OCI-M2 (cell line): Measurements from ENCODE around the gene PNPLA3.

Experiments used
- DNase-seq: peaks from one replicate; lab custom pipeline; 2025; ENCODE audit not compliant: unreplicated experiment; lab: John Stamatoyannopoulos, UW

The PNPLA3 gene

DNA sequence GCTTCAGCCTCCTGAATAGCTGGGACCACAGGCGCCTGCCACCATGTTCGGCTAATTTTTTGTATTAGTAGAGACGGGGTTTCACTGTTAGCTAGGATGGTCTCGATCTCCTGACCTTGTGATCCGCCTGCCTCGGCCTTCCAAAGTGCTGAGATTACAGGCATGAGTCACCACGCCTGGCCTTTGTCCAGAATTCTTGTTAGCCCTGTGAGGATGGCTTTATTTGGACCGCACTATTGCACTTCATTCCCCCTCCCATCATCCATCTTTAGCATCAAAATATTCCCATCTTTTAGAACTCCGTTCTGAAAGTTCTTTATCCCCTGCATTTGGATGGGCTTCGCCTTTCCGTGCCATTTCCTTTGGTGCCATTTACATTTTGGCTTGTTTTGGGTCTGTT is 34.3 kb downstream of the PNPLA3 start:
- no peak for DNase-seq

DNA sequence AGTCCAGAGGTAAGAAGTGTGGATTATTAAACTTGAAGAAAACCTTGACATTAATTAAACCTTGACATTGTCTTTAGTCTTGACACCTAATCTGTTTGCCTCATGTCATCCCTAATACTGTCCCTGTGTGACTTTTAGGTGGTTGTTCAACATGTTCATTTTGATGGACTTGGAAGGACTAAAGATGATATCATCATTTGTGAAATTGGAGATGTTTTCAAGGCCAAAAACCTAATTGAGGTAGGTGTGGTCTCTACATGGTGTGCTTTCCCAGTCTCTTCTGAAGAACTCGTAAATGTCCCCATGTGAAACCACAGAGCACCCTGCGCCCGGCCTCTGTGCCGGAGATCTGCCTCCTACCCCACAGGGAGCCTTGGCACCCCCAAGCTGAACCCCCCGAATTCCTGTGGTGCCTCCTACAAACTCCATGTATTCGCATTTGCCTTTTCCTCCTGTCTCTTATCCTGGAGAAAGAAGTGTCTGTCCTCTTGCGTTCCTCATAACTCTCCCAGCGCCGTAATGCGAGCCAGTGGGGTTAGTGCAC is 40.8 kb downstream of the PNPLA3 start:
- DNase-seq, result no peak

DNA sequence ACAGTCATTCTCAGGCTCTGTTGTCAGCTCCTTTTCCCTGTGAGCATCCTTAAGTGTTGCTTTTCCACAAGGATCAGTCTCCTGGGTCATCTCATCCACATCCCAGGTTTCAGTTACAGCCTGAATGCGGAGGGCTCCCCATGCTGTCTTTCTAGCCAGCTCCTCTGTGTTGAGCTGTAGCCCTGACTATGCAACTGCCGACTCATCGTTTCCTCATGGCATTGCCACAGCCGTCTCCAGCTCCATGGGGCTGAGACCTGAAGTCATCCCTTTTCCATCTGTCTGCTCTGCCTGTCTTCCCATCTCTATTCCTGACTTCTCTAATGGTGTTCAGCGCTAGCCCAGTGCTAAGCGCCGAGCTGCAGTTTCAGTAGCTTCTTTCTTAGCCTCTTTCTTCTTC is 43.5 kb downstream of the PNPLA3 start:
- DNase-seq, result no peak

DNA sequence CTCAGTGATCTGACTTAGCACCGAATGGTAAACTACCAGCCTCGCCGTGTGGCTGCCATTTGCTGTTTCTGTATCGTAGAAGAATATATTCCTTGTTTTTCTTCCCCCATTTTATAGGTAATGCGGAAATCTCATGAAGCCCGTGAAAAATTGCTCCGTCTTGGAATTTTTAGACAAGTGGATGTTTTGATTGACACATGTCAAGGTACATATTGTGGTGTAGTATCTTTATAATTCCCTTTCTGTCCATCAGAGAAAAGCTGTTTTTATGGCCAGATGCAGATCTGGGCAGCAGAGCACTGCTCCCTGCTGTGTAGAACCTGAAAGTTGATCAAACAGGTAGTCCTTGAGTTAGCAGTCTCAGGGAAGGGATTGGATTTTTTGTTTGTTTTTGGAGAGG is 45.0 kb downstream of the PNPLA3 start:
- DNase-seq, result no peak

DNA sequence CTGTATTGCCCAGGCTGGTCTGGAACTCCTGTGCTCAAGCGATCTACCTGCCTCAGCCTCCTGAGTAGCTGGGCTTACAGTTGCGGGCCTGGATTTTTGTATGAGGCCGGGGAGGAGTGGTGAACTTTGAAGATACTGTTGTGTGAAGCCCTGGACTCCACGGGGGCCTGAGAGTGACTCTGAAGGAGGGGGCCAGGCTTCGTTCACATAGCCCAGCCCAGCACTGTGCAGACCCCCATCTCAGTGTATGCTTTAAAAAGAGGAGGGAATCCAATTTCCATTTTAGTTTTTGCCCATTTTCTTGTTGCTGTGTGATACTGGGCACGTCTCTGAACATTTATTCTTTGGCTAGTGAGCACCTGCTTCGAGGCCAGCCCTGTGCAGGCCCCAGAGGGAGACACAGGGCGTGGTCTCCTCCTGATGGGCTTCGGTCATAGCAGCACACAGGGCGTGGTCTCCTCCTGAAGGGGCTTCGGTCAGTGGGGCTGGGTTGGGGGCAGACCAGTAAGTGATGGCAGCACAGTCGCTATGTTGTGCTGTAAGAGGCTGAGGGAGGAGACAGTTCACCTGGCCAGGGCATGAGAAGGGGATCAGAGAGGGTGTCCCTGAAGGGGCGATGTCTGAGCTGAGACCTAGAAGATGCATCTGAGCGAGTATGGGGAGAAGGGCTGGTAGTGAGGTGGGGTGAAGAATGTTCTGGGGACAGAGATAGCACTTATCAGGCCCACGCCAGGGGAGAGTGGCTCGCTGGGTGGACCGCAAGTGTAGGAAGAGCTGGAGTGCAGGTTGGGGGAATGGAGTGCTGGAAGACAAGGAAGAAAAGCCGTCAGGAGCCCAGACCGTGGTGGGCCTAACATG is 45.6 kb downstream of the PNPLA3 start:
- DNase-seq, result no peak

DNA sequence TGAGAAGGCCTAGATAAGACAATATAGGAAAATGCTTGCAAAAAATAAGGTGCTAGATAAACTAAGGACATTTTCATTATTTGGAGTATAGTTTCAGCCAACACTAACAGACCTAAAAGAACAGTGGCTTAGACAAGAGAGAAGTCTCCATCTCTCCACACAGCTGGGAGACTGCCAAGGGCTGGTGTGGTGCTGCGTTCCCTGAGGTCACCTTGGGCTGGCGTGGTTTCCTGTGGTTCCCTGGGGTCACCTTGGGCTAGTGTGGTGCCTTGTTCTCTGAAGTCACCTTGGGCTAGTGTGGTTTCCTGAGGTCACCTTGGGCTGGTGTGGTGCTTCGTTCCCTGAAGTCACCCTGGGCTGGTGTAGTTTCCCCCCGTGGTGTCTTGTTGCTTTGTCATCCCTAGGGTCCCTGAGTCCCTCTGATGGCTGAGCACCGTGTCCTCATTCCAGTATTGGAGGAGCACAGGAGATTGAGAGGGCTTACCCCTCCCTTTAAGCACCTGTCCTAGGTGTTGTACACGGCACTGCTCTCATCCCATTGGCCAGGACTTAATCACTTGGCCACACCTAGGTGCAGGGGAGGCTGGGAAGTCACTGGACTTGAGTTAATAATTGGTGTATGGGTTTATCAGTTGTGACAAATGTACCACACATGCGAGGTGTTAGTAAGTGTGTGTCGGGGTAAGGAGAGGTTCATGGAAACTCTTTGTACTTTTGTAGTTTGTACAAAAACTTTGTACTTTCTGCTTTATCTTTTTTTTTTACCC is 46.6 kb downstream of the PNPLA3 start:
- no peak for DNase-seq

DNA sequence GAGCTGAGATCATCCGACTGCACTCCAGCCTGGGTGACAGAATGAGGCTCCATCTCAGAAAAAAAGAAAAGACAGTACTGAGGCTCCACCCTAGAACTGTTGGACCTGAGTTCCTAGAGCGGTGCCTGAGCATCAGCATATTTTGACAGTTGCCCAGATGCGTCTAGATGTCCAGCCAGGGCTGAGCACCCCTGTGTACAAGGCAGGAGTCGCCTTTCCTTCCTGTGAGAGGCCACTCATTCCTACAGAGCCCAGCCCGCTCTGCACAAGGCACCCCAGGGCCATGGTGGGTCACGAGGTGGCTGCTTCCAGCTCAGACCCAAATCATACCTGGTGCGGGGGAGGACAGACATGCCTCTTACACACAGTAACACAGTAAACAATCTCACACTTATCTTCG is 47.5 kb downstream of the PNPLA3 start:
- DNase-seq, result no peak

DNA sequence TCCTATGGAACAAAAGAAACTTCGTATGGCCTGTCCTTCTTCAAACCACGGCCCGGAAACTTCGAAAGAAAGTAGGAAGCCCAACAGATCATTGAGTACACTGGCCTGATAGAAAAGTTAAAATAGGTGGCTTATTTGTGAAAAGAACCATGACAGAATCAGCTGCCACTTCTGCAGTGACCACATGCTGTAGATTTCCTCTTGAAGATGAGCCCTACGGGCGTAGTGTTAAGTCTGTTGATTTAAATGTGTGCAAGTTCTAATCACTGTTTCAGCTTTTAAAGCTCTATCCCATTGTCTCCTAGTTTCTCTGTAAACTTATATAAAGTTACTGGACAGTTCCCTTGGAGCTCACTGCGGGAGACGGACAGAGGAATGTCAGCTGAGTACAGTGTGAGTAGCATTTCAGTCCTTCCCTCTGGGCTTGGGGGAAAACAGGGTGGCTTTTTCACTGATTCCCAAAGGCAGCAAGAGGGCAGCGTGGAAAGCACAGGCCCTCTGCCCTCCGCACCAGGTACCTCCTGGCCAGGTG is 49.4 kb downstream of the PNPLA3 start:
- DNase-seq, result no peak

DNA sequence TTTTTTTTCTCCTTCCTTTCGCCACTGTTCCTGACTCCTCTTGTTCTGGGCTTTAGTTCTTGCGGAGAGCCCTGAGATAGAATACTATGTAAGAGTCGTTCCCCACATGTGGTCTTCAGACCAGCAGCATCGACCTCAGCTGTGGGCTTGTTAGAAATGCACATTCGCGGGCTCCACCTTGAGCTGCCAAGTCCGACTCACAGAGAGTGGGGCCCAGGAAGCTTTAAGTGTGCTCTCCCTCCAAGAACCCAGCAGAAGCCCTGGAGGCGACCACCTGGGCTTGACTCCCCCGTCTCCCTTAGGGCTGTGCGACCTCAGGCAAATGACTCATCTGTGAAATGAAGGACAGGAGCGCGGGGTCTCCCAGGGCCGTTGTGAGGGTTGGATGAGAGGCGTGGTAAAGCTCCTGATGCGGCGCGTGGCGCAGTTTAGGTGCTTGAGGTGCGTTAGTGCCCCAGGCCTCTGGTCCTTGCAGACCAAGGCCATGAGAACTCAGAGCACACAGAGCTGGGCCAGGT is 50.5 kb downstream of the PNPLA3 start:
- DNase-seq, result no peak

DNA sequence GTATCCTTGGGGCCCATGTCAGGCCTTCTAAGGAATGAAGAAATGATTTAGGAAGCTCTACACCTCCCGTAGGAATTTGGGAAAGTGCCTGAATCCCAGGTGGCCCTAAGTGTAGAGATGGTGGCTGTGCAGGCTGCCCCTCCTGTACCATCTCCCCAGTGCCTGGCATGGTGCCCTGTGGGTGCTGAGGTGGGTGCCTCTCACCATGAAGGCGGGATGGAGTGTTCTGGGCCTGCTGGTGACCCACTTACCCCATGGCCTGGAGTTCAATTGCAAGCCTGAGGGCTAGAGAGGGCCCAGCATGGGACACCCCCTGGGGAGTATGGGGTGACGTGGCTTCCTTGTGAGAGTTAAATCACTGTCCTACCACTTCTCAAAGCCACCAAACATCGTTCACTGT is 51.4 kb downstream of the PNPLA3 start:
- DNase-seq, result no peak

DNA sequence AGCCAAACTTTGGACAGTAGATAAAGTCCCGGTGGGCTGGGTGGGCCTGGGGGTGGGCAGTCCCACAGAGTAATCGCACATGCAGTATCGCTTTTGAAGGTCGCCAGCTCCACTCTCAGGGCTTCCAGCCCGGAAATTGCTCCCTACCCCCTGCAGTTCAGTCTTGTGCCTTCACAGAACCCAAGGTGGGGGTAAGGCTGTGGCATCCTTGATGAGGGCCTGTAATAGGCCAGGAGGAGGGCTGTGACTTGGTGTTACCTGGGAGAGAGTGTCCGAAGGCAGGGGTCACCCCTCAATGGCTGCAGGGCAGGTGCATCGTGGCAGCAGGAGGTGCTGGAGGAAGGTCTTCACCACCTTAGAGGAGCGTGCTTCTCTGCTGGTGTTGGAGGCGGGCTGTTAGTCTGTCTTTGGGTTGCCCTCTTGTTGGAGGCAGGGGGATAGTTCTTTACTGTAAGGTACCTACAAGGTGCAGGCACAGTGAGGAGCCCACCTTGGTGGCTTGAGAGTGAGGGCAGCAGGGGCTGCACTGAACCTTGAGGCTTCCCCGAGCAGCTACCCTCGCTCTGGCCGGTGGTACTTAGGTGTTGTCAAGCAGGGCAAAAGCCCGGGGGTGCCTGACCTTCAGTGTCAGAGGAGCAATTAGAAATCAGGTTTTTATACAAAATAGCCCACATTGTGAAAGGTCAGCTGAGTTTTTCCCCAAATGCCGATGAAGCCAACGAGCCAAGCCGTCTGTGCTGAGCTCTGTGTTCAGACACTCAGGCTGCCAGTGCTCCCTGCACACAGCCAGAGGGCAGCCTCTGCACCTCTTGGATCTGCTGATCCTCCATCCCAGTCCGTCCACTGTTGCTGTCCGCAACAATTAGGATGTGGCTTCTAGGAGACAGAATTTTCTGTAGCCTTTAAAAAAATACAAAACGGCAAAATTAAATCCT is 53.5 kb downstream of the PNPLA3 start:
- DNase-seq, result no peak

DNA sequence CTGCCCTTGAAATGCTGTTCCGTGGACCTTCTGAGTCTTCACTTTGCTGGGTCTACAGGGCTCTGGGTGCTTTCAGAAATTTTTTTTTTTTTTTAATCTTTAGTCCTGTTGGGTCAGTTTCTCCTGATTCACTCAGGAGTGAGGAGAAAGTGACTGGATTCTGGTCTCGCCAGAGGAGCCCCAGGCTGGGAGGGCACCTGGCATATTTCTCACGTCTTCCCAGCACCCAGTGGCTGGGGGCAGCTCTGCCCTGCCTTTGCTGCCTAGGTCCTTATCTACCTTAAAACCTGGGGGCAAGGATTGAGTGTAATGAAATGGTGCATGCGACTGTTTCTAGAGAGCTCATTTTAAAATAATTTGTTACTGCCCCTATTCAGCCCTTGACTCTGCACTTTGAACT is 55.0 kb downstream of the PNPLA3 start:
- DNase-seq, result no peak

DNA sequence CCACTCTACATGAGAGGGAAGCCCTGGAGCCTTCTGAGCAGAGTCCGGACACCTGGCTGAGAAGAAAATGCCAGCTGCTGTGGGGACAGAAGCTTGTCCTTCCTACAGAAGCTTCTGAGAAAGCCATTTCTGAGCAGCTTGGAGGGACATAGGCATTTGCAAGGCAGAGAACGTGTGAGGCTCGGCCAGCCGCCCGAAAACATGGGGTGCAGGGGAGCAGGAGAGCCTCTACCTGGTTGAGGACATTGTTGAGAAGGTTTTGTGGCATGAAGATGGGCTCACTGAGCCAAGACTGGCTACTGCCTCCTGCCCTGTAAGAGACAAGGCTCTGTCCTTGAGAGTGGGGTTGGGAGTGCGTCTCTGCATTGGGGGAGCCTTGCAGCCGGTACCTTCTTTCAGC is 57.0 kb downstream of the PNPLA3 start:
- DNase-seq, result no peak

DNA sequence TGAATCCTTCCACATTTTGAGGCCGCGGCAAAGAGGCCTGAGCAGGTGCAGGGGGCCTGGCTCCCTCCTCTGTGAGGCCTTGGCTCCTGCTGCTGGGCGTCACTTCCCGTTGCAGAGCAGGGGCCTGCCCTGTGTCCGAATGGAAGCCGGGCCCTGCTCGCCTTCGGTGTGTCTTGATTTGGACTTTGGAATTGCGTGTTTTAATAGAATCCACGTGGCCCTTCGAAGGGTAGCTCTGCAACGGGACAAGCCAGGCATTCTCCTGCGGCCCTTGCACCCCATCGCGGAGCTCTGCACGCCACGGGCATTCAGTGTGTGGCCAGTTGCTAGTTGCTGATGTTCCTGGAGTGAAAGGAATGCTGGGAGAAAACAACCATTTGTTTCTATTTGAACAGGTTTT is 57.4 kb downstream of the PNPLA3 start:
- no peak for DNase-seq

DNA sequence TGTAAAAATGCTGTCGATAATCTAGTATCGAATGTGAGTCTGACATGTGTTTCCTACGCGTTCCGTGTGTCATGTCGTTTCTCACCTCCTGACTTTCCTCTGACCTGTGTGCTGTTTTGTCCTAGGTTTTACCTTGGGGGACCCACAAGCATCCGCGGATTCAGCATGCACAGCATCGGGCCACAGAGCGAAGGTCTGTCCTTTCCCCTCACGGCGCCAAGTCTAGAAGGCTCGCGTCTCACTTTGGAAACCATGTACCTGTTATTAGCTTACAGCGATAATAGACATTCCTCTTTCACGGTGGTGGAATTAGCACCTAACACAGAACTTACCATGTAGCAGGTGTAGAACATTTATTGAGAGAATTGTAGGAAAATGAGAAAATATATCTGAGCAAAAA is 60.2 kb downstream of the PNPLA3 start:
- DNase-seq, result no peak

DNA sequence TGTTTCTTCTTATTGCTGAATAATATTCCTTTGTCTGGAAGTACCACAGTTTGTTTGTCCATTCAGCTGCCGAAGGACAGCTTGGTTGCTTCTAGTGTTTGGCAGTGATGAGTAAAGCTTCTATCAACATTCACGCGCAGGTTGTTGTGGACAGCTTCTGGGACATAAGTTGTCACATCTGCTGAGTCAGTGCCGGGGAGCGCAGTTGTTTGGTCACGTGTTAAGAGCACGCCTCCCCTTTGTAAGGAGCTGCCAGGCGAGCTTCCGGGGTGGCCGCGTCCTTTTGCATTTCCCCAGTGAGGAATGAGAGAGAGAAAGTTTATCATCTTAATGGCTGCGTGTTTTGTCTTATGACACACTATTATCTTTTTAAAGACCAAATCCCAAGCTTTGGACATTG is 61.9 kb downstream of the PNPLA3 start:
- no peak for DNase-seq

DNA sequence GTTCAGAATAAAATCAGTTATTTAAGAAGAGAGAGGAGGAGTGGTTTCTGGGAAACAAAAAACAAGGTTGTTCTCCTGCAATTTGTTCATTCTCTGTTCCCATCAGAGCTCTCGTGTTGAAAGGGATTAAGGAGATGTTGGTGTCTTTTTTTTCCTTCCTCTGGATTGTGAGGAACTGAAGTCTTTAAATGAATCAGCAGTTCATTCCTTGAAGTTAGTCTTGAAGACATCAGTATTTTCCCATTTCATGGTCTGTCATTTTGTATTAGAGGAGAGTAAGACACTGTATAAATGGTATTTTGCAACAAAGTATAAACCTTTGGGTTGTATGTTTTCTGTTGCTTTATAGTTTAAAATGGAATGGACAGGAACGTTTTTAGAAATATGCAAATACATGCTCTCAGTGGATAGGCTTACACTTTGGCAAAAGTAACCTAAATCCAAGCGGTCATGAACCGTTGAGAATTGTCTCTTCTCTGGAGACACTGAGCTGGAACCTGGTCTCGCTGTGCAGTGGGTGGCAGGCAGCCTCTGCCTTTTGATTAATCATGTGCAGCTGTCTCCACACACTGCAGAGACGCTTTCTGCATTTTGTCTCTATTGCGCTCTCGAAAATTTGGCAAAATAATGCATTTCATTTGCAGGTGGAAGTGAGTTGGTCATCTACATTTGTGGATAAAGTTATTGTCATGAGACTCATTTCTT is 64.7 kb downstream of the PNPLA3 start:
- no peak for DNase-seq

DNA sequence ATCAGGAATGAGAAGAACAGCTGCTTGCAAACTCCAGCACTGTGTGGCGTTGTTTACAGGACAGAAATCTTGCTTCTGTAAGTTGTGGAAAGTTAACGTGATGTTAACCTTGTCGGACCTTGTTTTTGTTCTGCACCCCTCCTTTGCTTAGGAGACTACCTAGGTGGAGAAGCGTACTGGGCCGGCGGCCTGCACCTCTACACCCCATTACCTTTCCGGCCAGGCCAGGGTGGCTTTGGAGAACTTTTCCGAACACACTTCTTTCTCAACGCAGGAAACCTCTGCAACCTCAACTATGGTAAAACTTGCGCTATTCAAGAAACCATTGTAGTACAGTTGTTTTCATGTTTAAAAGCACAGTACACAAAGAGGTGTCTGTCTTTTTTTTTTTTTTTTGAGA is 65.4 kb downstream of the PNPLA3 start:
- DNase-seq, result no peak

DNA sequence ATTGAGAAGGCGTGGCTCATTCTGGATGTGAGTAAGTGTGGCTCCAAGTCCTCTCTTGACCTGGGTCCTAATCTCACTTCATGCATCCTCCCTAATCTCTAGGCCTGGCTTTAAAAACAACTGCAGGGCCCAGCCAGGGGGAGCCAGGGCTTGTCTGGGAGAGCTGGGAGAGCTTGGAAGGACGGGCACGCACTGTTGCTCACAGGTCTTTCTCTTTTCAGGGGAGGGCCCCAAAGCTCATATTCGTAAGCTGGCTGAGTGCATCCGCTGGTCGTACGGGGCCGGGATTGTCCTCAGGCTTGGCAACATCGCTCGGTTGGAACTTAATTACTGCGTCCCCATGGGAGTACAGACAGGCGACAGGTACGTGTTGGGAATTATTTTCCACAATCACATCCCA is 66.4 kb downstream of the PNPLA3 start:
- no peak for DNase-seq
